Astrocyte (in vitro differentiated cells and primary cell): ENCODE measurements around the gene MYMK. TPM values are rescaled to one million over a fixed set of nuclear protein-coding genes. Genes with fewer than 3 reads are reported as not detected.

ENCODE experiments used
- DNase-seq: peaks from one replicate; pipeline ENCODE4 v3.0.0-alpha.2; 2010; ENCODE audit warnings: low read depth
- FAIRE-seq: peaks from 2 replicates; lab custom pipeline; 2011; peaks lifted over from hg19 to GRCh38; lab: Jason Lieb, UNC
- H2AFZ ChIP-seq: 2 replicates; pipeline ENCODE4 v1.6.0; 2012; ENCODE audit warnings: low read depth, low read length, inconsistent platforms
- H3K27ac ChIP-seq: 2 replicates; pipeline ENCODE4 v1.5.1; 2011; ENCODE audit warnings: low read depth, low read length, inconsistent platforms
- H3K27me3 ChIP-seq: 2 replicates; pipeline ENCODE4 v1.6.0; 2011; ENCODE audit warnings: low read length, inconsistent platforms; ENCODE audit not compliant: insufficient read depth
- H3K36me3 ChIP-seq: 2 replicates; pipeline ENCODE4 v1.5.1; 2011; ENCODE audit warnings: low read length, inconsistent platforms; ENCODE audit not compliant: insufficient read depth
- H3K4me1 ChIP-seq: 2 replicates; pipeline ENCODE4 v1.5.1; 2011; ENCODE audit warnings: low read length, inconsistent platforms; ENCODE audit not compliant: insufficient read depth
- H3K4me2 ChIP-seq: 2 replicates; pipeline ENCODE4 v1.6.0; 2012; ENCODE audit warnings: low read length, inconsistent platforms
- H3K4me3 ChIP-seq: 2 replicates; pipeline ENCODE4 v1.5.1; 2011; ENCODE audit warnings: low read depth, mild to moderate bottlenecking, low read length, inconsistent platforms; ENCODE audit not compliant: insufficient read depth
- H3K79me2 ChIP-seq: 2 replicates; pipeline ENCODE4 v1.6.0; 2012; ENCODE audit warnings: mild to moderate bottlenecking, low read length, inconsistent platforms; ENCODE audit not compliant: insufficient read depth
- H3K9ac ChIP-seq: 2 replicates; pipeline ENCODE4 v1.6.0; 2012; ENCODE audit warnings: mild to moderate bottlenecking, low read length, inconsistent platforms
- H3K9me3 ChIP-seq: 2 replicates; pipeline ENCODE4 v1.5.1; 2012; ENCODE audit warnings: low read depth, mild to moderate bottlenecking, low read length, inconsistent platforms; ENCODE audit not compliant: insufficient read depth
- H4K20me1 ChIP-seq: 2 replicates; pipeline ENCODE4 v1.6.0; 2012; ENCODE audit warnings: low read length, inconsistent platforms; ENCODE audit not compliant: insufficient read depth
- H3K27ac Mint-ChIP-seq: one replicate; pipeline ENCODE4 v1.8.0; 2021; ENCODE audit warnings: mild to moderate bottlenecking, mixed read lengths; ENCODE audit not compliant: unreplicated experiment
- H3K27me3 Mint-ChIP-seq: one replicate; pipeline ENCODE4 v1.8.0; 2021; ENCODE audit warnings: low read depth, mixed read lengths; ENCODE audit not compliant: unreplicated experiment
- H3K36me3 Mint-ChIP-seq: one replicate; pipeline ENCODE4 v1.8.0; 2021; ENCODE audit warnings: low read depth, mixed read lengths; ENCODE audit not compliant: unreplicated experiment
- H3K4me1 Mint-ChIP-seq: one replicate; pipeline ENCODE4 v1.8.0; 2021; ENCODE audit warnings: low read depth, mixed read lengths; ENCODE audit not compliant: unreplicated experiment
- H3K4me3 Mint-ChIP-seq: one replicate; pipeline ENCODE4 v1.8.0; 2021; ENCODE audit warnings: mild to moderate bottlenecking, moderate library complexity, mixed read lengths; ENCODE audit not compliant: unreplicated experiment
- H3K9me3 Mint-ChIP-seq: one replicate; pipeline ENCODE4 v1.8.0; 2021; ENCODE audit warnings: mild to moderate bottlenecking, mixed read lengths; ENCODE audit not compliant: unreplicated experiment
- EZH2 ChIP-seq: IDR thresholded peaks from 2 replicates; pipeline ENCODE4 v1.6.1; 2012; ENCODE audit warnings: mild to moderate bottlenecking, low read length, inconsistent platforms; ENCODE audit not compliant: insufficient read depth
- total RNA-seq: library from RNA; stranded (reverse); gene quantifications from 2 replicates; pipeline ENCODE4 v1.2.1, GENCODE V29; 2021
- TF ChIP-seq, protein P1 (sequence below): IDR thresholded peaks from 2 replicates; pipeline ENCODE4 v1.5.1; 2011; ENCODE audit warnings: low read depth, mild to moderate bottlenecking, inconsistent platforms, low read length, moderate library complexity; ENCODE audit not compliant: insufficient read depth

Gene MYMK
- total RNA-seq, 1 donor from 2014 or later: not detected

DNA sequence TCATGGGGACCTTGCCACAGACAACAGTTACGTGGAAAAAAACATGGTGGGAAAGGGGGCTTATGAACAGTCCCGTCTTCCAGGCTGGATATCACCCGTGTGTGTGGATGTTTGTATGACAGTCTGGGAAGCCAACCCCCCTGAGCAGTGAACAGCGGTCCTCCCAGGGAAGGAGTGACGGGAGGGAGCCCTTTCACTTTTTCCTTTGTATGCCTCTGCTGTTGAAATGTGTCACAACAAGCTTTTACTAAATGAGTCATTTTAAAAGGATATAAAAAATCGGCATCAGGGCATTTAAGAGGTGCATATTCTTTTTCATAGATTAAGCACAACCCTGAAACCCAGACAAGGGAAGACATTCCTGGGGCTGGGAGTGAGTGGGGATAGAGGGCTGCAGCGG lies 5.1 kb downstream of the MYMK start:
- no peak for FAIRE-seq
- H3K27me3 Mint-ChIP-seq: peaks cover 52% of the 10 kb centered on the region
- H3K4me1 Mint-ChIP-seq: peaks cover 3% of the 10 kb centered on the region
- Histone ChIP-seq H3K79me2 (no peaks in the 10 kb centered on the region), H3K27me3 (peaks cover 11% of the 10 kb centered on the region), H3K4me2 (no peak overlapping the region), H2AFZ (no peak overlapping the region), H3K36me3 (no peaks in the 10 kb centered on the region), H3K9me3 (no peaks in the 10 kb centered on the region), H3K4me3 (no peak overlapping the region), H3K27ac (no peak overlapping the region), H4K20me1 (no peaks in the 10 kb centered on the region), H3K9ac (no peak overlapping the region), H3K4me1 (no peaks in the 10 kb centered on the region)
- no peak overlapping the region for H3K4me3 Mint-ChIP-seq
- no peaks in the 10 kb centered on the region for H3K9me3 Mint-ChIP-seq
- TF ChIP-seq, protein P1, sequence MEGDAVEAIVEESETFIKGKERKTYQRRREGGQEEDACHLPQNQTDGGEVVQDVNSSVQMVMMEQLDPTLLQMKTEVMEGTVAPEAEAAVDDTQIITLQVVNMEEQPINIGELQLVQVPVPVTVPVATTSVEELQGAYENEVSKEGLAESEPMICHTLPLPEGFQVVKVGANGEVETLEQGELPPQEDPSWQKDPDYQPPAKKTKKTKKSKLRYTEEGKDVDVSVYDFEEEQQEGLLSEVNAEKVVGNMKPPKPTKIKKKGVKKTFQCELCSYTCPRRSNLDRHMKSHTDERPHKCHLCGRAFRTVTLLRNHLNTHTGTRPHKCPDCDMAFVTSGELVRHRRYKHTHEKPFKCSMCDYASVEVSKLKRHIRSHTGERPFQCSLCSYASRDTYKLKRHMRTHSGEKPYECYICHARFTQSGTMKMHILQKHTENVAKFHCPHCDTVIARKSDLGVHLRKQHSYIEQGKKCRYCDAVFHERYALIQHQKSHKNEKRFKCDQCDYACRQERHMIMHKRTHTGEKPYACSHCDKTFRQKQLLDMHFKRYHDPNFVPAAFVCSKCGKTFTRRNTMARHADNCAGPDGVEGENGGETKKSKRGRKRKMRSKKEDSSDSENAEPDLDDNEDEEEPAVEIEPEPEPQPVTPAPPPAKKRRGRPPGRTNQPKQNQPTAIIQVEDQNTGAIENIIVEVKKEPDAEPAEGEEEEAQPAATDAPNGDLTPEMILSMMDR: no peak
- no peak for TF ChIP-seq EZH2
- H3K36me3 Mint-ChIP-seq: no peaks in the 10 kb centered on the region
- no peak for DNase-seq
- H3K27ac Mint-ChIP-seq: no peak overlapping the region

DNA sequence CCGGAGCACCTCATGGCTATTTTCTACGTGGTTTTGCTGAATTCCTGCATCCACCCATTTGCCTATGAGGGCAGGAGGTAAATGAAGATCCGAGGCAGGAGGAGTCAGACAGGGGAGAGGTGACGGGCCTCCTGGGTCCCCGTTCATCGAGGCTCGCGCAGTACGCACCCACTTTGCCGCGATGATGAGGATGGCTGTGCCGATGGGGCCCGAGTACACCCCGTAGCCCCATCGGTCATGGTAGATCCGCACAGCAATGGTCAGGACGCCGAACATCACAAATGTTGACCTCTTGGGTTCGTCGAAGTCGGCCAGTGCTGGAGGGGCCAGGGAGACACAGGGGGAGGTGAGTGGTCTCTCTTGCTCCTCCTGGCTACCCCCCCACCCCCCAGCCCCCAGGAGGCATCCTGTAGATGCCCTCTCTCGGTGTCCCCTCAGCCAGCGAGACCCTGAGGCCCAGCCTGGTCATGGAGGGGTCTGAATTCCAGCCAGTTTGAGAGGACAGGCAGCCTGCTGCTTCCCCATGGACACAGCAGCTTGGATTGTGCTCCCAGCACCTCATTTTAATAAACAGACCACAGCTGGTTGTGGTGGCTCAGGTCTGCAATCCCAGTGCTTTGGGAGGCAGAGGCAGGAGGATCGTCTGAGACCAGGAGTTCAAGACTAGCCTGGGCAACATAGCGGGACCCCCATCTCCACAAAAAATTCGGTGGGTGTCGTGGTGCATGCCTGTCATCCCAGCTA lies 5.9 kb downstream of the MYMK start:
- H3K27me3 ChIP-seq: peaks cover 11% of the 10 kb centered on the region
- no peak for FAIRE-seq

DNA sequence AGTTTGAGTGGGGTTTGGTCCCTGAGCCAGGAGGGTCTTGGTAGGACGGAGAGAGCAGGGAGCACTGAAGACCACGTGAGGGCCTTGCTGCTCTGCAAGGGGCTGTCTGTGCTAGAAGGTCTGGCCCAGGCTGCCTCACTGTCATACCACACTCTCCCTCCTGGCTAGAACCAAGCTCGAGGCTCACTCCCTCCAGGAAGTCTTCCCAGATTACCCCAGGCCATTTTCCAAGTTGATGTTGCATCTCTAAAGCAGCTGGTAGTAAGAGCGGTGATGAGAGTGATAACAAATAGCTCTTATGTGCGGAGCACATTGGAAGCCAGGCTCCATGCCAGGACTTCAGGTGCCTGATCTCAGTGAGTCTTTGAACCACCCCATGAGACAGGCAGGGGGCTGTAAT lies 6.6 kb downstream of the MYMK start:
- H3K27ac Mint-ChIP-seq: no peak overlapping the region
- H3K36me3 ChIP-seq: no peaks in the 10 kb centered on the region

More for the DNA sequence above, 5.9 kb downstream of the MYMK start:
- no peaks in the 10 kb centered on the region for H3K4me1 ChIP-seq
- H3K79me2 ChIP-seq: no peaks in the 10 kb centered on the region
- H4K20me1 ChIP-seq: no peaks in the 10 kb centered on the region
- peaks cover 51% of the 10 kb centered on the region for H3K27me3 Mint-ChIP-seq
- H2AFZ ChIP-seq: no peak overlapping the region
- H3K4me3 ChIP-seq: no peak overlapping the region
- TF ChIP-seq, protein P1: no peak
- no peak for TF ChIP-seq EZH2
- H3K4me2 ChIP-seq: no peak overlapping the region
- no peaks in the 10 kb centered on the region for H3K36me3 Mint-ChIP-seq
- H3K9me3 Mint-ChIP-seq: no peaks in the 10 kb centered on the region
- DNase-seq: no peak
- H3K4me1 Mint-ChIP-seq: peaks cover 3% of the 10 kb centered on the region
- no peak overlapping the region for H3K27ac ChIP-seq
- no peak overlapping the region for H3K27ac Mint-ChIP-seq
- no peak overlapping the region for H3K4me3 Mint-ChIP-seq
- no peak overlapping the region for H3K9ac ChIP-seq
- no peaks in the 10 kb centered on the region for H3K36me3 ChIP-seq
- H3K9me3 ChIP-seq: no peaks in the 10 kb centered on the region

More for the DNA sequence above, 6.6 kb downstream of the MYMK start:
- TF ChIP-seq, protein P1: no peak
- no peak for TF ChIP-seq EZH2
- no peak overlapping the region for H3K9ac ChIP-seq
- H2AFZ ChIP-seq: no peak overlapping the region
- H3K36me3 Mint-ChIP-seq: no peaks in the 10 kb centered on the region
- no peaks in the 10 kb centered on the region for H3K4me1 ChIP-seq
- H3K9me3 ChIP-seq: no peaks in the 10 kb centered on the region
- H3K4me1 Mint-ChIP-seq: peaks cover 2% of the 10 kb centered on the region
- H3K4me3 ChIP-seq: no peak overlapping the region
- no peaks in the 10 kb centered on the region for H3K9me3 Mint-ChIP-seq
- no peak overlapping the region for H3K4me2 ChIP-seq
- H3K27ac ChIP-seq: no peak overlapping the region
- no peaks in the 10 kb centered on the region for H3K79me2 ChIP-seq
- peaks cover 45% of the 10 kb centered on the region for H3K27me3 Mint-ChIP-seq
- H3K4me3 Mint-ChIP-seq: no peak overlapping the region
- no peaks in the 10 kb centered on the region for H4K20me1 ChIP-seq
- FAIRE-seq: no peak
- no peak for DNase-seq
- H3K27me3 ChIP-seq: peaks cover 11% of the 10 kb centered on the region
